Activated CD4-positive, CD25-positive, alpha-beta regulatory T cell treated with anti-CD3 and anti-CD28 coated beads, Interleukin-2, amount 50 U/mL, for 24 hours (primary cell): ENCODE results near the gene TEN1.

ENCODE experiments used
- ATAC-seq, 2 donors: fragments of 150-1000 bp; cut with Tn5 transposase; one replicate each; pipeline ENCODE4 v1.10.0; 2021; ENCODE audit warnings: mild to moderate bottlenecking in 1 of 2, moderate library complexity in 1 of 2

The TEN1 gene

GRCh38 chr17:75979705-75980187, 706 bp downstream of the TEN1 start:
- ATAC-seq = peak; percentile 12 to 19

DNA sequence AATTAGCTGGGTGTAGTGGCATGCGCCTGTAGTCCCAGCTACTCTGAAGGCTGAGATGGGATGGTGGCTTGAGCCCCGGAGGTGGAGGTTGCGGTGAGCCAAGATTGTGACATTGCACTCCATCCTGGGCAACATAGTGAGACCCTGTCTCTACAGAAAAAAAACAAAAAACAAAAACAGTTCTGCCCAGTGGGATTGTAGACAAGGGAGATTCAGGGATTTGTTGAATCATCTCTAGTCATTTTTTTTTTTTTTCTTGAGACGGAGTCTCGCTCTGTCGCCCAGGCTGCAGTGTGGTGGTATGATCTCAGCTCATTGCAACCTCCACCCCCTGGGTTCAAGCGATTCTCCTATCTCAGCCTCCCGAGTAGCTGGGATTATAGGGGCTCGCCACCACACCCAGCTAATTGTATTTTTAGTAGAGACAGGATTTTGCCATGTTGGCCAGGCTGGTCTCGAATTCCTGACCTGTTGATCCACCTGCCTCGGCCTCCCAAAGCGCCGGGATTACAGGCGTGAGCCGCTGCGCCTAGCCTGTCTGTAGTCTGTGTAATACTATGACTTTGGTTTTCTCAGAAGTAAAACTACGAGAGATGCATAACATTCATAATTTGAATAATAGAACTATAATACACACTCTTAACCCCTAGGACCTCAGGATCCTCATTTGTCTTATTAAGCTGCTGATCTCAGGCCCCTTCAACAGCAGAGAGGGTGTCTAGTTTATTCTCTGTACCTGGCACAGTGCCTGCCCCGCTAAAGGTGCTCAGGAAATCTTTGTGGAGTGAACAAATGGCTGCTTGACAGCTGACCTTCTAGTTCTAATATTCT, 1.4 kb downstream of the TEN1 start:
- no peak for ATAC-seq

- ATAC-seq = no peak
Measured at GRCh38 chr17:75981019-75981615, 2.1 kb downstream of the TEN1 start.

- no peak for ATAC-seq
Measured at GRCh38 chr17:75983501-75984181, 4.6 kb downstream of the TEN1 start.

DNA sequence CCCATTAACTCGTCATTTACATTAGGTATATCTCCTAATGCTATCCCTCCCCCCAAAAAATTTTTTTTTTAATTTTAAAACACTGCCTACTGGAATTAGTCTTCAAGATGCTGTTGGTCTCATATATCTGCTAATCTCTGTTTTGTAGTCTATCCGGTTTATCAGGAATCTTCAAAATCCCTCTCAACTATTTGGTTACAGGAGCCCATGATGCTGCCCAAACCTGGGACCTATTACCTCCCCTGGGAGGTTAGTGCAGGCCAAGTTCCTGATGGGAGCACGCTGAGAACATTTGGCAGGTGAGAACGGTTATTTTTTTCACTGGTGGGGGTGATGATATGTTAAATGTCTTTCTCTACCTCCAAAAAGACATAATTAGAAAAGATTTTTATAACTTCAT, 6.9 kb downstream of the TEN1 start:
- ATAC-seq = no peak

- ATAC-seq = no peak
Measured at GRCh38 chr17:75987041-75987440, 8.0 kb downstream of the TEN1 start.

- no peak for ATAC-seq
Measured at GRCh38 chr17:75991396-75991795, 12.4 kb downstream of the TEN1 start.

GRCh38 chr17:75994802-75995370, 15.8 kb downstream of the TEN1 start:
- ATAC-seq = no peak

GRCh38 chr17:75995385-75995925, 16.4 kb downstream of the TEN1 start:
- ATAC-seq = no peak

- ATAC-seq = peak; percentile 54 to 57
Measured at GRCh38 chr17:75996665-75997590, 17.9 kb downstream of the TEN1 start.

GRCh38 chr17:75998327-75998795, 19.3 kb downstream of the TEN1 start:
- ATAC-seq = no peak

GRCh38 chr17:76000016-76000754, 21.1 kb downstream of the TEN1 start:
- ATAC-seq = peak; percentile 59 to 70

GRCh38 chr17:76000755-76001521, 21.9 kb downstream of the TEN1 start, which contains the start of gene CDK3:
Gene CDK3, plus strand, starts transcription at chr17:76000855. Its CDS starts 571 bp downstream, at chr17:76001426.
- ATAC-seq = no peak

DNA sequence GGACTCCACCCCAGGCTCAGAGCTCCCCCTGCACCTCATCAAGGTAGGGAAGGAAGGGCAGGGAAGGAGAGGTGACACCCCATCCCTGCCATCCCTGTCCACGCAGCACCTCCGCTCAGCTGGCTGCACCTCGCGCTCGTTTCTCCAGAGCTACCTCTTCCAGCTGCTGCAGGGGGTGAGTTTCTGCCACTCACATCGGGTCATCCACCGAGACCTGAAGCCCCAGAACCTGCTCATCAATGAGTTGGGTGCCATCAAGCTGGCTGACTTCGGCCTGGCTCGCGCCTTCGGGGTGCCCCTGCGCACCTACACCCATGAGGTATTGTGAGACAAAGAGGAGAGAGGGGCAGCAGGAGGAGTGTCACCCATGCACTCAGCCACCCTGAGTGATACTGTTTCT, 23.1 kb downstream of the TEN1 start:
- ATAC-seq = no peak

DNA sequence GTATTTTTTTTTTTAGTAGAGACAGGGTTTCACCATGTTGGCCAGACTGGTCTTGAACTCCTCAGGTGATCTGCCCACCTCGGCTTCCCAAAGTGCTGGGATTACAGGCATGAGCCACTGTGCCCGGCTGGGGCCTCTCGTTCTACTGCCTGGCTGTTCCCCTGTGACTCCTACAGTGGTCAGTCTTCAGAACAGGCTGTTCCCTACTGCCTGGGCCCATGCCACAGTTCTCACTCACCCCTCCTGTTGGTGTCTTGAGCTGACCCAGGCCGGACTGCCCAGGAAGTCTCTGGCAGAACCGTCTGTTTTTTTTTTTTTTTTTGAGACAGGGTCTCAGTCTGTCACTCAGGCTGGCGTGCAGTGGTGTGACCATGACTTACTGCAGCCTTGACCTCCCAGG, 24.9 kb downstream of the TEN1 start:
- ATAC-seq = no peak

DNA sequence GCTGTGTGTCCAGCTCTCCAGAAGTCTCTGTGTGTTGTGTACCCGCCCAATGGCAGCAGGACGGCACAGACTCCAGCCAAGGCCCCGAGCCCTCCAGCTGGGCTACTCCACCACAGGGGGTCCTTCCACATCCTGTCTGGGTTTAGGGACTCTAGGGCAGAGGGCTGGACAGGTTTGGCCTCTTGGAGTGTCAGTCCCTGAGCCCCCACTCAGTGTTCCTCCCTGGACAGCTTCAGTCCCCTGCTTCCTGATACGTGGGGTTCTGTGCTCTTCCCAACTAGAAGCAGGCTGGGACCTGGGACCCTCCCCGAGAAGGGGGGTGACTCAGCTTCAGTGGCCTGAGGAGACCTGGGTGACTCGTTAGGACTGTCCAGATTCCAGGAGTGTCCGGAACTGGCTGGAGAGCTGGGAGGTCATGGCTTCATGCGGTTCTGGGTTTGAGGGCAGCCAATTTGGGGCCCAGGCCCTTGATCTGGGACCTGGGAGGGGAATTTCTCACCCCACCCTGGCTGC, 25.8 kb downstream of the TEN1 start:
- ATAC-seq = no peak

DNA sequence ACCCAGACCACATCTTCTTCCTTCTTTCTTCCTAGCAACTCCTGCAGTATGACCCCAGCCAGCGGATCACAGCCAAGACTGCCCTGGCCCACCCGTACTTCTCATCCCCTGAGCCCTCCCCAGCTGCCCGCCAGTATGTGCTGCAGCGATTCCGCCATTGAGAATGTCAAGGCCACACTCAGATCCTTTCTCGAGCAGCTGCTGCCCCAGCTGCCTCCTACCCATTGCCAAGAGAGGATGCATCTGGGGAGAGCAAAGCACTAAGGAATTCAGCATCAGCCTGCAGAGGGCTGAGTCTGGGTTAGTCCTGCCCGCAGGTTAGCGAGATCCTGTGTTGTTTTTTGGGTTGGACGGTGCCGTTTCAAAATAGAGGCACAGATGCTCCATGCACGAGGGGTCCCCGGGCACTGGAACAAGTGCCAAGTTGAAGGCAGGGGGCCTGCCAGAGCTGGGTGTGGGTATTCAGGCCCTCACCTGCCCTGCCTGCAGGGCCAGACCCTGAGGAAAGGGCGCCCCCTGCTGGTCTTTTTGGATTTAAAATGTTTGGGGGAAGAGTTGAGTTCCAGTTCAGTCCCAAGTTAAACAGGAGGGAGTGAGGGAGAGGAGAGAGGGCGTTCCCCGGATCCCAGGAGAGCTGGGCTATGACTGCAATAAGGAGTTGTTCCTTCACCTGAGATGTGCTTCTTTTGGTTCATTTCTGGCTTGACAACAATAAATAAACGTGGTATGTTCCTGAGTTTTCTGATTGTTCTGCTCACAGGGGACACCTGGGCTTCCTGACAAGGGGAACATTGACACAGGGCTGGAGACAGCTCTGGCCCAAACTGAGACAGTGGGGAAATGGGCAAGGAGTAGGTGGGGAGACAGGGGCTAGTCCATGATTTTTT, 26.5 kb downstream of the TEN1 start:
- ATAC-seq = peak; percentile 71 to 80

- no peak for ATAC-seq
Measured at GRCh38 chr17:76007131-76007849, 28.2 kb downstream of the TEN1 start.
